Measurements from ENCODE around the gene IMMP2L.

The IMMP2L gene

GRCh38 chr7:111025006-111025405 lies 537.3 kb downstream of the IMMP2L start:
- H3K36me3 ChIP-seq (ENCODE audit: low read length), result no peaks in the 10 kb centered on the region
- H3K79me2 ChIP-seq (ENCODE audit: insufficient read depth, low read length), result no peaks in the 10 kb centered on the region
- H3K9ac ChIP-seq (ENCODE audit: low read length), result no peak overlapping the region
- H3K9me3 ChIP-seq (ENCODE audit: insufficient read depth, low read length), result no peaks in the 10 kb centered on the region
- no peaks in the 10 kb centered on the region for H4K20me1 ChIP-seq (ENCODE audit: low read depth, low read length)
- no peak overlapping the region for H3K27ac ChIP-seq (ENCODE audit: low read depth, low read length)
- no peak overlapping the region for H3K4me2 ChIP-seq (ENCODE audit: low read depth, low read length, poor library complexity, severe bottlenecking)
- no peaks in the 10 kb centered on the region for H3K27me3 ChIP-seq (ENCODE audit: low read length)
- TF ChIP-seq CTCF (IDR thresholded peaks at IDR 0.05; ENCODE audit: insufficient read depth, low read length, poor library complexity, severe bottlenecking) (no peak), EZH2phosphoT487 (conservative IDR thresholded peaks at IDR 0.05; ENCODE audit: low read length) (no peak)
- no peaks in the 10 kb centered on the region for H3K9me2 ChIP-seq (replicated peaks; ENCODE audit: insufficient read depth, low read length)
- no peaks in the 10 kb centered on the region for H3F3A ChIP-seq (ENCODE audit: insufficient read depth)
- H3K4me3 ChIP-seq (ENCODE audit: insufficient read depth, low read length, poor library complexity, severe bottlenecking), result no peak overlapping the region
- H2AFZ ChIP-seq (ENCODE audit: low read depth, low read length, severe bottlenecking), result no peak overlapping the region

GRCh38 chr7:111018960-111019736 lies 543.1 kb downstream of the IMMP2L start:
- H2AFZ ChIP-seq (ENCODE audit: low read depth, low read length, severe bottlenecking), result no peak overlapping the region

GRCh38 chr7:111018447-111018846 lies 543.8 kb downstream of the IMMP2L start:
- Histone ChIP-seq H3K36me3 (ENCODE audit: low read length) (no peaks in the 10 kb centered on the region), H3K9ac (ENCODE audit: low read length) (no peak overlapping the region), H4K20me1 (ENCODE audit: low read depth, low read length) (no peaks in the 10 kb centered on the region), H3K9me3 (ENCODE audit: insufficient read depth, low read length) (no peaks in the 10 kb centered on the region), H2AFZ (ENCODE audit: low read depth, low read length, severe bottlenecking) (no peak overlapping the region), H3K27ac (ENCODE audit: low read depth, low read length) (no peak overlapping the region), H3K79me2 (ENCODE audit: insufficient read depth, low read length) (no peaks in the 10 kb centered on the region), H3F3A (ENCODE audit: insufficient read depth) (no peaks in the 10 kb centered on the region), H3K27me3 (ENCODE audit: low read length) (no peaks in the 10 kb centered on the region), H3K9me2 (replicated peaks; ENCODE audit: insufficient read depth, low read length) (no peaks in the 10 kb centered on the region), H3K4me2 (ENCODE audit: low read depth, low read length, poor library complexity, severe bottlenecking) (no peak overlapping the region), H3K4me3 (ENCODE audit: insufficient read depth, low read length, poor library complexity, severe bottlenecking) (no peak overlapping the region)
- TF ChIP-seq EZH2phosphoT487 (conservative IDR thresholded peaks at IDR 0.05; ENCODE audit: low read length) (no peak), CTCF (IDR thresholded peaks at IDR 0.05; ENCODE audit: insufficient read depth, low read length, poor library complexity, severe bottlenecking) (no peak)

More at GRCh38 chr7:111018960-111019736, 543.1 kb downstream of the IMMP2L start:
- no peak overlapping the region for H3K27ac ChIP-seq (ENCODE audit: low read depth, low read length)
- no peak overlapping the region for H3K4me2 ChIP-seq (ENCODE audit: low read depth, low read length, poor library complexity, severe bottlenecking)
- no peak overlapping the region for H3K9ac ChIP-seq (ENCODE audit: low read length)
- no peak overlapping the region for H3K4me3 ChIP-seq (ENCODE audit: insufficient read depth, low read length, poor library complexity, severe bottlenecking)
- no peaks in the 10 kb centered on the region for H3K27me3 ChIP-seq (ENCODE audit: low read length)
- no peaks in the 10 kb centered on the region for H3K36me3 ChIP-seq (ENCODE audit: low read length)
- no peaks in the 10 kb centered on the region for H4K20me1 ChIP-seq (ENCODE audit: low read depth, low read length)
- H3F3A ChIP-seq (ENCODE audit: insufficient read depth), result no peaks in the 10 kb centered on the region
- H3K79me2 ChIP-seq (ENCODE audit: insufficient read depth, low read length), result no peaks in the 10 kb centered on the region
- no peak for TF ChIP-seq CTCF (IDR thresholded peaks at IDR 0.05; ENCODE audit: insufficient read depth, low read length, poor library complexity, severe bottlenecking)
- no peak for TF ChIP-seq EZH2phosphoT487 (conservative IDR thresholded peaks at IDR 0.05; ENCODE audit: low read length)
- no peaks in the 10 kb centered on the region for H3K9me3 ChIP-seq (ENCODE audit: insufficient read depth, low read length)
- H3K9me2 ChIP-seq (replicated peaks; ENCODE audit: insufficient read depth, low read length), result no peaks in the 10 kb centered on the region

Data from SU-DHL-6 (cell line).